ENCODE measurements around the gene OCIAD1.

Gene OCIAD1

GRCh38 chr4:48830706-48831531, at the start of gene OCIAD1:
TSS of gene OCIAD1 (plus strand) at chr4:48831088. CDS start at chr4:48832625, 1,537 bp downstream.
- peaks cover 34% of the 10 kb centered on the region for H3K36me3 ChIP-seq (ENCODE audit: insufficient read depth, low read length)
- peak; percentile 93 for DNase-seq (ENCODE audit: low read depth, low spot score)
- peak within 1 kb of the TSS; percentile 99 for H3K4me3 ChIP-seq
- TF ChIP-seq FOXP2 (optimal IDR thresholded peaks at IDR 0.05; ENCODE audit: control extremely low read depth, extremely low read length, insufficient read depth) (peak; percentile 55), POLR2AphosphoS5 (IDR thresholded peaks at IDR 0.05; ENCODE audit: borderline replicate concordance, low read depth, low read length) (peak; percentile 82), EZH2 (IDR thresholded peaks at IDR 0.05) (no peak)
- H3K27ac ChIP-seq, result peak within 1 kb of the TSS; percentile 93
- H3K9me3 ChIP-seq (ENCODE audit: low read depth, low read length), result no peaks in the 10 kb centered on the region
- H3K9ac ChIP-seq (ENCODE audit: insufficient read length), result peak within 1 kb of the TSS; percentile 98

GRCh38 chr4:48781968-48782367, 48.9 kb upstream of the OCIAD1 start:
- DNase-seq (ENCODE audit: low read depth, low spot score), result no peak
- TF ChIP-seq EZH2 (IDR thresholded peaks at IDR 0.05) (no peak), POLR2AphosphoS5 (IDR thresholded peaks at IDR 0.05; ENCODE audit: borderline replicate concordance, low read depth, low read length) (no peak), FOXP2 (optimal IDR thresholded peaks at IDR 0.05; ENCODE audit: control extremely low read depth, extremely low read length, insufficient read depth) (no peak)
- H3K4me3 ChIP-seq, result no peak overlapping the region
- no peaks in the 10 kb centered on the region for H3K36me3 ChIP-seq (ENCODE audit: insufficient read depth, low read length)
- no peak overlapping the region for H3K9ac ChIP-seq (ENCODE audit: insufficient read length)
- no peaks in the 10 kb centered on the region for H3K9me3 ChIP-seq (ENCODE audit: low read depth, low read length)
- H3K27ac ChIP-seq, result no peak overlapping the region

GRCh38 chr4:48785302-48785701, 45.6 kb upstream of the OCIAD1 start:
- DNase-seq (ENCODE audit: low read depth, low spot score), result no peak
- H3K9ac ChIP-seq (ENCODE audit: insufficient read length), result no peak overlapping the region
- no peak for TF ChIP-seq FOXP2 (optimal IDR thresholded peaks at IDR 0.05; ENCODE audit: control extremely low read depth, extremely low read length, insufficient read depth)
- no peak for TF ChIP-seq POLR2AphosphoS5 (IDR thresholded peaks at IDR 0.05; ENCODE audit: borderline replicate concordance, low read depth, low read length)
- TF ChIP-seq EZH2 (IDR thresholded peaks at IDR 0.05), result no peak
- H3K4me3 ChIP-seq, result no peak overlapping the region
- H3K9me3 ChIP-seq (ENCODE audit: low read depth, low read length), result no peaks in the 10 kb centered on the region
- H3K27ac ChIP-seq, result no peak overlapping the region
- no peaks in the 10 kb centered on the region for H3K36me3 ChIP-seq (ENCODE audit: insufficient read depth, low read length)

GRCh38 chr4:48786549-48786948, 44.3 kb upstream of the OCIAD1 start:
- no peaks in the 10 kb centered on the region for H3K36me3 ChIP-seq (ENCODE audit: insufficient read depth, low read length)
- H3K9me3 ChIP-seq (ENCODE audit: low read depth, low read length), result no peaks in the 10 kb centered on the region
- no peak overlapping the region for H3K9ac ChIP-seq (ENCODE audit: insufficient read length)
- no peak overlapping the region for H3K27ac ChIP-seq
- TF ChIP-seq POLR2AphosphoS5 (IDR thresholded peaks at IDR 0.05; ENCODE audit: borderline replicate concordance, low read depth, low read length) (no peak), EZH2 (IDR thresholded peaks at IDR 0.05) (no peak), FOXP2 (optimal IDR thresholded peaks at IDR 0.05; ENCODE audit: control extremely low read depth, extremely low read length, insufficient read depth) (no peak)
- DNase-seq (ENCODE audit: low read depth, low spot score), result no peak
- H3K4me3 ChIP-seq, result no peak overlapping the region

- DNase-seq (ENCODE audit: low read depth, low spot score), result no peak
- Histone ChIP-seq H3K27ac (no peak overlapping the region), H3K9ac (ENCODE audit: insufficient read length) (no peak overlapping the region), H3K4me3 (no peak overlapping the region), H3K36me3 (ENCODE audit: insufficient read depth, low read length) (no peaks in the 10 kb centered on the region), H3K9me3 (ENCODE audit: low read depth, low read length) (no peaks in the 10 kb centered on the region)
- TF ChIP-seq POLR2AphosphoS5 (IDR thresholded peaks at IDR 0.05; ENCODE audit: borderline replicate concordance, low read depth, low read length) (no peak), FOXP2 (optimal IDR thresholded peaks at IDR 0.05; ENCODE audit: control extremely low read depth, extremely low read length, insufficient read depth) (no peak), EZH2 (IDR thresholded peaks at IDR 0.05) (no peak)
Measured at GRCh38 chr4:48787056-48787455, 43.8 kb upstream of the OCIAD1 start.

GRCh38 chr4:48790561-48790960, 40.3 kb upstream of the OCIAD1 start:
- TF ChIP-seq EZH2 (IDR thresholded peaks at IDR 0.05) (no peak), POLR2AphosphoS5 (IDR thresholded peaks at IDR 0.05; ENCODE audit: borderline replicate concordance, low read depth, low read length) (no peak), FOXP2 (optimal IDR thresholded peaks at IDR 0.05; ENCODE audit: control extremely low read depth, extremely low read length, insufficient read depth) (no peak)
- no peak overlapping the region for H3K4me3 ChIP-seq
- no peaks in the 10 kb centered on the region for H3K36me3 ChIP-seq (ENCODE audit: insufficient read depth, low read length)
- H3K27ac ChIP-seq, result no peak overlapping the region
- DNase-seq (ENCODE audit: low read depth, low spot score), result no peak
- H3K9me3 ChIP-seq (ENCODE audit: low read depth, low read length), result no peaks in the 10 kb centered on the region
- H3K9ac ChIP-seq (ENCODE audit: insufficient read length), result no peak overlapping the region

- DNase-seq (ENCODE audit: low read depth, low spot score), result no peak
- no peak overlapping the region for H3K4me3 ChIP-seq
- H3K9me3 ChIP-seq (ENCODE audit: low read depth, low read length), result no peaks in the 10 kb centered on the region
- H3K27ac ChIP-seq, result no peak overlapping the region
- TF ChIP-seq POLR2AphosphoS5 (IDR thresholded peaks at IDR 0.05; ENCODE audit: borderline replicate concordance, low read depth, low read length), result no peak
- no peak for TF ChIP-seq EZH2 (IDR thresholded peaks at IDR 0.05)
- no peak for TF ChIP-seq FOXP2 (optimal IDR thresholded peaks at IDR 0.05; ENCODE audit: control extremely low read depth, extremely low read length, insufficient read depth)
- no peaks in the 10 kb centered on the region for H3K36me3 ChIP-seq (ENCODE audit: insufficient read depth, low read length)
- no peak overlapping the region for H3K9ac ChIP-seq (ENCODE audit: insufficient read length)
Measured at GRCh38 chr4:48791313-48791712, 39.6 kb upstream of the OCIAD1 start.

GRCh38 chr4:48792348-48793006, 38.4 kb upstream of the OCIAD1 start:
- Histone ChIP-seq H3K9me3 (ENCODE audit: low read depth, low read length) (no peaks in the 10 kb centered on the region), H3K9ac (ENCODE audit: insufficient read length) (no peak overlapping the region), H3K27ac (no peak overlapping the region), H3K36me3 (ENCODE audit: insufficient read depth, low read length) (no peaks in the 10 kb centered on the region), H3K4me3 (no peak overlapping the region)
- DNase-seq (ENCODE audit: low read depth, low spot score), result no peak
- TF ChIP-seq POLR2AphosphoS5 (IDR thresholded peaks at IDR 0.05; ENCODE audit: borderline replicate concordance, low read depth, low read length) (no peak), FOXP2 (optimal IDR thresholded peaks at IDR 0.05; ENCODE audit: control extremely low read depth, extremely low read length, insufficient read depth) (no peak), EZH2 (IDR thresholded peaks at IDR 0.05) (no peak)

Data from SK-N-MC (cell line).